Activated CD4-positive, alpha-beta T cell treated with anti-CD3 and anti-CD28 coated beads, Interleukin-2, amount 10 ng/mL, durations not matched to agents 24 days and 14 days (primary cell): ENCODE measurements around the gene ZNF423. TPM values are rescaled to one million over a fixed set of nuclear protein-coding genes. Genes with fewer than 3 reads are reported as not detected.

Source experiments
- DNase-seq: peaks from one replicate; pipeline ENCODE4 v3.0.0; 2022
- H3K27ac Mint-ChIP-seq: one replicate; pipeline ENCODE4 v1.8.0; 2022; ENCODE audit warnings: mild to moderate bottlenecking, mixed read lengths
- H3K27me3 Mint-ChIP-seq: one replicate; pipeline ENCODE4 v1.8.0; 2022; ENCODE audit warnings: mixed read lengths
- H3K36me3 Mint-ChIP-seq: one replicate; pipeline ENCODE4 v1.8.0; 2022; ENCODE audit warnings: low read depth, mild to moderate bottlenecking, mixed read lengths
- H3K4me1 Mint-ChIP-seq: one replicate; pipeline ENCODE4 v1.8.0; 2021; ENCODE audit warnings: mixed read lengths
- H3K4me3 Mint-ChIP-seq: one replicate; pipeline ENCODE4 v1.8.0; 2022; ENCODE audit warnings: mild to moderate bottlenecking, moderate library complexity, mixed read lengths
- H3K9me3 Mint-ChIP-seq: one replicate; pipeline ENCODE4 v1.8.0; 2021; ENCODE audit warnings: mixed read lengths
- intact Hi-C: fragments of 100-400 bp; cut with micrococcal nuclease; formaldehyde crosslinking; loops from one replicate; pipeline ENCODE4 v1.15.1; 2023
- total RNA-seq: library from RNA; stranded (reverse); gene quantifications from 2 replicates; pipeline ENCODE4 v1.2.3, GENCODE V29; 2022

ZNF423 gene
- total RNA-seq, 1 donor from 2014 or later: not detected

GRCh38 chr16:49766225-49766624 is 89.7 kb downstream of the ZNF423 start:
- Mint-ChIP-seq H3K36me3 (no peaks in the 10 kb centered on the region), H3K27me3 (no peaks in the 10 kb centered on the region), H3K4me3 (no peak overlapping the region), H3K9me3 (no peaks in the 10 kb centered on the region), H3K27ac (no peak overlapping the region), H3K4me1 (no peaks in the 10 kb centered on the region)
- intact Hi-C loops: no loop called here
- DNase-seq: no peak

GRCh38 chr16:49763826-49764225 is 92.1 kb downstream of the ZNF423 start:
- no peaks in the 10 kb centered on the region for H3K9me3 Mint-ChIP-seq
- DNase-seq: no peak
- H3K4me3 Mint-ChIP-seq: no peak overlapping the region
- no peak overlapping the region for H3K27ac Mint-ChIP-seq
- no peaks in the 10 kb centered on the region for H3K36me3 Mint-ChIP-seq
- H3K4me1 Mint-ChIP-seq: no peaks in the 10 kb centered on the region
- intact Hi-C loops: no loop called here
- no peaks in the 10 kb centered on the region for H3K27me3 Mint-ChIP-seq

GRCh38 chr16:49760815-49761214 is 95.1 kb downstream of the ZNF423 start:
- Mint-ChIP-seq H3K36me3 (no peaks in the 10 kb centered on the region), H3K4me1 (no peaks in the 10 kb centered on the region), H3K27me3 (peaks cover 6% of the 10 kb centered on the region), H3K27ac (no peak overlapping the region), H3K9me3 (no peaks in the 10 kb centered on the region), H3K4me3 (no peak overlapping the region)
- intact Hi-C loops: no loop called here
- no peak for DNase-seq

DNA sequence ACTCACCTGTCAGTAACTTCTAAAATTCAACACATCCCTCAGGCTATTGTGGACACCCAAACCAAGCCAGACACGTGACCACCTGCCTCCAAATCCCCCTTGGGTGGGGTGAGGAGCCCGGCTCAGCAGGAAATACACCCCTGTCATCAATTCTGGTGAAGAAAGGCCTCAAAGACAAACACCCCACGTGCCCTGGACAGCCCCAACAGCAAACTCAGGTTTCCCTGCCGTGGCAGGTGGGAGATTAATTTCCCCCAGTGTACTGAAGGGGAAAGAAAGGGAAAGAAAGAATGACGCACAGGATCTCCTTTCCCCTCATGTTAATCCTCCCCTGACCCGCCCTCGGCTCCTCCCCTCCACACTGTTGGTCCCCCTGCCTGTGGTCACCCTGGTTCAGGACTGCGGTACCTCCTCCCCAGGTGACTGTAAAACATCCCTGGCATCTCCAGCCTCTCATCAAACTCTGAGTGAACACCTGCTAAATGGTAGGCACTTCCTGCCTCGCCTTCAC is 98.3 kb downstream of the ZNF423 start:
- no peak for DNase-seq
- peaks cover 26% of the 10 kb centered on the region for H3K27me3 Mint-ChIP-seq
- no peaks in the 10 kb centered on the region for H3K9me3 Mint-ChIP-seq
- no peaks in the 10 kb centered on the region for H3K36me3 Mint-ChIP-seq
- peaks cover 3% of the 10 kb centered on the region for H3K4me1 Mint-ChIP-seq
- no peak overlapping the region for H3K4me3 Mint-ChIP-seq
- intact Hi-C loops: no loop called here
- H3K27ac Mint-ChIP-seq: no peak overlapping the region

DNA sequence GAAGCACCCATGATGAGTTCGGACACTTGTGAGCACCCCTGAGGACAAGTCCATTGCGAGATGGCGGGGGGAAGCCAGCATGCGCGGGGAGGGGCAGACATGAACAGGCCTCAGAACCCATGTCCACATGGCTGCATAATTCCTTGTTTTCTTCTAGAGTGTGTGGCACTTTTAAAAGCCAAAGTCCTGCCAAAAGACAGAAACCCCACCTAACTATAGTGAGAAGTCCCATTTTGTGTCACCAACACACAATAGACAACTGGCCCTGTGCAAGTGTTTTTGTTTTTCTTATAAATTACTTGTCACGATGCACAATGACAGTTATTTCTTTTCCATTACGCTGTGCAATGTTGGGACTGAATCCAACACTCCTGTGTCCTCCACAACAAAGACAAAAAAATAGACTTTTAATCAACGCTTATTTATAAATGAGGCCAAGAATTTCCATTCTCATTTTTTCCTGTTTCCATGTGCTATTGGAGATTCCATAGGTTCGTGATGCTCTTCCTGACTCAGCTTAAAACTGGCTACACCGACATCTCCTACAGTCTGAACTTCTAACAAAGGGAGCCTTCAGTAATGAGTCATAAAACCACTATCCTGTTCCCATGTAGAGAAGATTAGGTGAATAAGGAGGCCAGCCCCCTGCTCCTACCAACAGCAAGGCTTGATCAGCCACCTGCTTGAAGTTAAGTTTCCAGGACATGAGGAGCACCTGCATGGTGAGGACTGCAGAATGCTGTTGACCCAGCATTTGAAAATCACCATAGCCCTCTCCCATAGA is 98.9 kb downstream of the ZNF423 start:
- DNase-seq: no peak
- Mint-ChIP-seq H3K4me3 (no peak overlapping the region), H3K9me3 (no peaks in the 10 kb centered on the region), H3K27me3 (peaks cover 26% of the 10 kb centered on the region), H3K4me1 (peaks cover 3% of the 10 kb centered on the region), H3K27ac (no peak overlapping the region), H3K36me3 (no peaks in the 10 kb centered on the region)
- intact Hi-C loops: no loop called here

DNA sequence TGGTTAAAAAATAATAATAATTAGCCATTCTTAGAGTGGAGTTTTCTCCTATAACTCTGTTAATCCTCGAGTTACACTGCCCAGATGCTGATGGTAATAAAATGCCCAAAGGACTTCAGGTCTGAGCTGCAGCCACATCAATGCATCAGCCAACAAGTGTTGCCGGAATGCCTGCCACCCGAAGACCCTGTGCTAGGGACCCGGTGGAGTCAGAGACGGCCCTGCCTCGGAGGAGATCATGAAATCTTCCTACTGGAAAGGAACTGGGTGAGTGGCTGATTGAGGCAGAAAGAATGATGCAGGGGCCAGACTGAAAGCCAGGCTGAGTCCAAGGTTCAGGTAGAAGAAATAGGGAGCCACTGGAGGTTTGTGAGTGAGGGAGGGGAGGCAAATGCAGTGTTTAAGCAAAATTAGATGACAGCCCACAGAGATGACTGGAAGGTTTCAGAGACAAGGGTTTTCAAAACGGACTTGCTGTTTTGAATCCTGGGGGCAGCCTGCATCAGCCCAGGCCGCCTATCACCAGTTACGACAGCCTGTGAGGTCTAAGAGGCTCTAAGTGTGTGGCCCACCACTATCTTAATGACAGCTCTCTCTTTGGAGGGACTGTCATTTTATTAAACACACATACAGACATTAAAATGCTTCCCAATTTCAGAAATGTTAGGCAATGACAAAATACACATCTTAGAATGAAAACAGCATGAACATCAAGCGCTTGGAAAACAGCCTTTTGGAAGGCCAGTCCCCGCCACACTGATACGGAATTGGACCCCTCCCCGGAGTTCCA is 100.0 kb downstream of the ZNF423 start:
- Mint-ChIP-seq H3K27me3 (peaks cover 26% of the 10 kb centered on the region), H3K4me3 (no peak overlapping the region), H3K9me3 (no peaks in the 10 kb centered on the region), H3K36me3 (no peaks in the 10 kb centered on the region), H3K27ac (no peak overlapping the region), H3K4me1 (peaks cover 3% of the 10 kb centered on the region)
- intact Hi-C loops: no loop called here
- no peak for DNase-seq

DNA sequence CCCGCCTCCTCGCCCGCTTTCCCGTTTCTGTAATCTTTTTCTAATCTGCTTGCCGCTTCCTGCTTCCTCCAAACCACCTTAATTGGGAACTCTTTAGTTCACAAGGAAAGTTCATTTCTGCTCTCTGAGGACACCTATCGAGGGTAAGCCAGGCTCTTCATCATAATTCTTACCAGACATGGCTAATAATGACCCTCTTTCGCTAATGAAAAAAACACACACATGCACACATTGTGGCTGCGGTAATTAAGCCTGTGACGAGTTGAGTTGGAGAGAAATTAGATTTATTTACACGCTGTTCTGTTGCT is 100.6 kb downstream of the ZNF423 start:
- intact Hi-C loops: no loop called here

DNA sequence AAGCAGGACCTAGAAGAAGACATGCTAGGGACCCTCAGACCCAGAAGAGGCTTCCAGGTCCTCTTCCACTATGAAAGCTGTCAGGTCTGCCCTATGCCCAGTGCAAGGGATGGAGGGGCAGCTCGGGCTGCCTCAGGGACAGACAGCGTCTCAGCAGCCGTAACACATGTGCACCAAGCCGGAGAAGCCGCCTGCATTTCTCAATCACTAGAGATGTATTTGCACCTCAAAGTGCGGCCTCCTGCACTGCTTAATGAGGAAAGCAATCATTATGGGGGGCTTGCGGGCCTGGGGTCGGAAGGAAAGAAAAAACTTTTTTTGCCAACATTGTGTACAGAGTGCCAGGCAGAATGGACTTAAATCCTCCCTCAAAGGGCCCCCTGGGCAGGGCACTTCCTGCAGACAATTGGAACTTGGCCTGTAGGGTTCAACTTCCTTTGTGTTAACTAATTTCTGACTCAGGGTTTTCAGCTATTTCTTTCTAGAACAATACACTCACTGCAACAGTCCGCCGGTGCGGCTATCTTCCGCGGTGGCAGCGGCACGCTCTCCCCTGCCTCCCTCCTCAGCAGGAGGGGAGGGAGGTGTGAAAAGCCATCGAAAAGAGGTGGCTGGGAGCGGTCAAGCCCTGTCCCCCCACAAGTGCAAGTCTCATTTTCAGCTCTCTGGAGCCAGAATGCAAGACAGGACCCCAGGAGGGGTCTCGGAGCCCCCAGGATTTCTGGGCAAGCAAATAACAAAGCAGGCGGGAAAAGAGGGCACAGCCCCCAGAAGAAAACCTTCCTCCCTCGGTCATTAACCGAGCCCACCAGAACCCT is 101.2 kb downstream of the ZNF423 start:
- no peak for DNase-seq
- Mint-ChIP-seq H3K27me3 (peaks cover 26% of the 10 kb centered on the region), H3K4me3 (no peak overlapping the region), H3K36me3 (no peaks in the 10 kb centered on the region), H3K4me1 (peaks cover 3% of the 10 kb centered on the region), H3K27ac (no peak overlapping the region), H3K9me3 (no peaks in the 10 kb centered on the region)
- intact Hi-C loops: no loop called here

More for the DNA sequence above, 100.6 kb downstream of the ZNF423 start:
- H3K27ac Mint-ChIP-seq: no peak overlapping the region
- no peaks in the 10 kb centered on the region for H3K36me3 Mint-ChIP-seq
- no peak for DNase-seq
- no peak overlapping the region for H3K4me3 Mint-ChIP-seq
- peaks cover 26% of the 10 kb centered on the region for H3K27me3 Mint-ChIP-seq
- no peaks in the 10 kb centered on the region for H3K9me3 Mint-ChIP-seq
- peaks cover 3% of the 10 kb centered on the region for H3K4me1 Mint-ChIP-seq

DNA sequence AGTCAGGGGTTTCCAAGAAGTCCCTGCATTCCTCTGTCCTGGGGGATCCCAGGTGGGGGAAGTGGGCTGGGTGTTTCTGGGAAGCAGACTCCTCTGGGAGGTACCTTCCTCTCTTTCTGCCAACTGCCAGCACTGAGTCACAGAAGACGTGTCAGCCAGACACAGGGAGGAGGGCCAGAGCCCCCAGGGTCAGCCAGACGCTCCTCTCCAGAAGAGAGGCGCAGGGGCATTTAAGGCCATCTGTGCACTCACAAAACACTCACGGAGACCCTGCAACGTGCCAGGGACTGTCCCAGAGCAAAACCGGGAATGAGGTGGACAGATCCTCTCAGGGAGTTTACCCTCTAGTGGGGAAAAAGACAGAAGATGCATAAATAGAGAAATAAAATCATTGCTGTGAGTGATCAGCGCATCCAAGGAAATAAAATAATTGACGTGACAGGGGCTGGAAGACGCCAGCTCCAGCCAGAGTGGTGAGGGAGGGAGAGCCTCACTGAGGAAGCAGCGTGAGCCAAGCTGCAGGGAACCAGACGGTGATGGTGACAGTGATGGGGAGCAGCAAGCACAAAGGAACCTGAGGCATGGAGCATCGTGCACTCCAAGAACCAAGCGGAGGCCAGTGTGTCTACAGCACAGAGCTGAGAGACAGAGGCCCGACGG is 105.4 kb downstream of the ZNF423 start:
- H3K36me3 Mint-ChIP-seq: no peaks in the 10 kb centered on the region
- H3K4me3 Mint-ChIP-seq: no peak overlapping the region
- H3K4me1 Mint-ChIP-seq: peaks cover 3% of the 10 kb centered on the region
- peaks cover 17% of the 10 kb centered on the region for H3K27me3 Mint-ChIP-seq
- DNase-seq: no peak
- H3K9me3 Mint-ChIP-seq: no peaks in the 10 kb centered on the region
- no peak overlapping the region for H3K27ac Mint-ChIP-seq
- intact Hi-C loops: no loop called here

DNA sequence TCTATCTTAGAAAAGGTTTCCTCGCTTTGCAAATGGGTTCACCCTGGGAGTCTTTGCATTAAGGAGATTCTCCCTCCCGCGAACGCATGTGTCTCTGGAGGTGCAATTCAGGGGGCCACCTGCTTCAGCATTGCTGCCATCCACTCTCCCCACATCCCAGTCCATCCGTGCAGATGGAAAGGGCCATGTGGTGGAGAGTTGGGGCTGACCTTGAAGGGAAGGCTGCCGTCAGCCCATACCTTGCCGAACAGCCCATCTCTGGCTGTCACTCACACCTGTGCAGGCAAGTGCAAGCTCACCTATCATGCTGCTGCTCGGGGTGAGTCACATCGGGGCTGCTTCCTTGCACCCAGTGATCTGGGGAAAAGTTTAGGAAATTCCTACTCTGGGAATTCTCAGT is 106.1 kb downstream of the ZNF423 start:
- H3K4me1 Mint-ChIP-seq: no peaks in the 10 kb centered on the region
- no peaks in the 10 kb centered on the region for H3K36me3 Mint-ChIP-seq

DNA sequence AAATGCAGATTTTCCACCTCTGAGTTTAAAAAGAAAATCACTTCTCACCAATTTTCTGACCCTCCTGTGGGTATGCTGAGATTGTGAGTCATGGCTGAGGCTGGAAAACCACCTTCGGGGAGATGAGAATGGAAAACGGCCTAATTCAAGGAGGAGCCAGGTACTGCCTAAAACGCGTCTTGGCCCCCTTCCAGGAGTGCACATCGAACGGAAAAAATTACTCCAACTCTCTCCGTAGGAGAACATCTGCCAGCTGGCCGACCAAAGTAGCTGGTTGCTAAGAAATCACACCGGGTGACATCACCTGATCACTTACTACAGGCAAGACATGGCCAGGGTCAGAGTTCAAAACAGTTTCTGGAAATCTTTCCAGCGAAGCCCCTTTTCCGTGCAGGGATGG is 107.6 kb downstream of the ZNF423 start:
- H3K4me1 Mint-ChIP-seq: no peaks in the 10 kb centered on the region
- H3K27me3 Mint-ChIP-seq: no peaks in the 10 kb centered on the region
- intact Hi-C loops: no loop called here
- H3K9me3 Mint-ChIP-seq: no peaks in the 10 kb centered on the region
- no peaks in the 10 kb centered on the region for H3K36me3 Mint-ChIP-seq
- no peak for DNase-seq
- no peak overlapping the region for H3K27ac Mint-ChIP-seq
- H3K4me3 Mint-ChIP-seq: no peak overlapping the region

More for the DNA sequence above, 106.1 kb downstream of the ZNF423 start:
- no peak overlapping the region for H3K27ac Mint-ChIP-seq
- intact Hi-C loops: no loop called here
- H3K9me3 Mint-ChIP-seq: no peaks in the 10 kb centered on the region
- no peak overlapping the region for H3K4me3 Mint-ChIP-seq
- DNase-seq: no peak
- H3K27me3 Mint-ChIP-seq: peaks cover 11% of the 10 kb centered on the region

DNA sequence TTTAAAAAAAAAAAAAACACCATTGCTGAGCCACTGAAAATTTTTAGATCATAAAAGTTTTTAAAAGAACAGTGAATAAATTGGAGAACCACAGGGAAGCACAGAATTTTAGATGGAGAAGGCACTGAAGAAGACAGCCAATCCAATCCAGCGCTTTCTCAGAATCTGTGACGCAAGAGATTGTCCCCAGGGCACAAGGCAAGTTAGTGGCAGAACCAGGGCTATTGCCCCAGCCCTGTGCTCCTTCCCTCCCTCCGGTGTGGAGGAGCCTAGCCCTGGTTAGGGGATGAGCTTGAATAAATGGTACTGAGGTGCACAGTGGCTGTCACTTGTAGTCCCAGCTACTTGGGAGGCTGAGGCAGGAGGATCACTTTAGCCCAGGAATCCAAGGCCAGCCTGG is 108.3 kb downstream of the ZNF423 start:
- Mint-ChIP-seq H3K4me1 (no peaks in the 10 kb centered on the region), H3K27me3 (no peaks in the 10 kb centered on the region), H3K27ac (no peak overlapping the region), H3K36me3 (no peaks in the 10 kb centered on the region), H3K4me3 (no peak overlapping the region), H3K9me3 (no peaks in the 10 kb centered on the region)
- intact Hi-C loops: no loop called here
- no peak for DNase-seq

DNA sequence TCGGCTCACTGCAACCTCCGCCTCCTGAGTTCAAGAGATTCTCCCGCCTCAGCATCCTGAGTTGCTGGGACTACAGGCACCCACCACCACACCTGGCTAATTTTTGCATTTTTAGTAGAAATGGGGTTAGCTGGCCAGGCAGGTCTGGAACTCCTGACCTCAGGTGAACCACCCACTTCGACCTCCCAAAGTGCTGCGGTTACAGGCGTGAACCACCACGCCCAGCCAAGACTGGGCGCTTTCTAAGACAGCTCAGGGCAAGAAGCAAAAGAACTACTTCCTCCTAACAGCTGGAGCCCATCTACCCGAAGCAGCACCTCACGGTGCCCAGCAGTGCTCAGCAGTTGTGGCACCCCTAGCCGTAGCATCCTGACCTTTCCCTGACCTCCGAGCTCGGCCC is 109.4 kb downstream of the ZNF423 start:
- Mint-ChIP-seq H3K27me3 (no peaks in the 10 kb centered on the region), H3K4me3 (no peak overlapping the region), H3K4me1 (no peaks in the 10 kb centered on the region), H3K36me3 (no peaks in the 10 kb centered on the region), H3K27ac (no peak overlapping the region), H3K9me3 (no peaks in the 10 kb centered on the region)
- intact Hi-C loops: no loop called here
- no peak for DNase-seq
